ENCODE measurements around the gene WAC. TPM values are rescaled to one million over a fixed set of nuclear protein-coding genes. Genes with fewer than 3 reads are reported as not detected.

The WAC gene
- total and polyA plus RNA-seq, 9 of the 15 experiments (the other 6 are each of a cell fraction or from before 2014, with no cell fraction given): 24.8 to 123 (median 78.2) TPM

- Histone ChIP-seq H4K20me1 (replicated peaks; ENCODE audit: control insufficient read depth, insufficient read depth, low read length) (no peaks in the 10 kb centered on the region; the same call in 1 of the 2 replicates), H3K27me3 (ENCODE audit: control insufficient read depth in 2 of 2, insufficient read depth in 2 of 2, low read length in 2 of 2) (peaks cover 19 to 65% of the 10 kb centered on the region in 2 experiments), H3K27ac (ENCODE audit: extremely low read depth, low read depth, low read length) (no peak overlapping the region), H3K9me3 (replicated peaks; ENCODE audit: control insufficient read depth, insufficient read depth, low read depth, low read length) (no peaks in the 10 kb centered on the region), H2AFZ (ENCODE audit: low read depth, low read length) (no peak overlapping the region), H3K79me2 (ENCODE audit: control insufficient read depth, insufficient read depth, low read length) (no peaks in the 10 kb centered on the region), H3K9ac (ENCODE audit: insufficient read depth in 1 of 2, low read depth in 2 of 2, low read length in 2 of 2) (no peak overlapping the region), H3K36me3 (ENCODE audit: control insufficient read depth, insufficient read depth, low read length) (no peaks in the 10 kb centered on the region), H3K9me1 (ENCODE audit: control insufficient read depth, insufficient read depth, low read length) (no peaks in the 10 kb centered on the region), H3K4me3 (no peak overlapping the region), H3K4me2 (ENCODE audit: insufficient read depth, low read length) (no peak overlapping the region), H3K4me1 (replicated peaks in 1 of 2; ENCODE audit: control insufficient read depth in 2 of 2, insufficient read depth in 2 of 2, low read length in 2 of 2) (no peaks in the 10 kb centered on the region; a peak in 1 of 5 replicates)
- DNase-seq (ENCODE audit: extremely low read depth in 1 of 4, low spot score in 3 of 4): no peak
- CTCF ChIA-PET (ENCODE audit: low intra/inter-chr PET ratio): interaction anchor here (0.6 kb wide), 1 partner anchor 864 kb away, joined by 4 read pairs; no protein-coding TSS in a partner anchor
- TF ChIP-seq MCM5 (IDR thresholded peaks at IDR 0.05; ENCODE audit: low read depth) (no peak), NCOA6 (IDR thresholded peaks at IDR 0.05) (no peak), ZNF174 (CRISPR knock-in tag; IDR thresholded peaks at IDR 0.05) (no peak), PTRF (tag; IDR thresholded peaks at IDR 0.05) (no peak), CHAMP1 (IDR thresholded peaks at IDR 0.05) (no peak)
- no peak for ATAC-seq
- in situ Hi-C loops (cut with MboI): loop anchor here (10.0 kb wide), 1 partner anchor 673 kb away; no protein-coding TSS in a partner anchor
- intact Hi-C loops (cut with micrococcal nuclease): no loop called here
- 4% methylated on average over 5 of the region's 5 CpGs for WGBS (ENCODE audit: insufficient coverage, low coverage, missing lambda C conversion rate)
- FAIRE-seq: peak; percentile 57
- BruUV-seq (replicated peaks): no TSS peak
- POLR2A ChIA-PET: interaction anchor here (0.5 to 0.6 kb wide), 2 partner anchors 46 to 49 kb away, joined by 3 read pairs; no protein-coding TSS in a partner anchor
Measured at GRCh38 chr10:28631896-28632583, 99.1 kb downstream of the WAC start.

All from K562 (cell line).